Mesenchymal stem cell (in vitro differentiated cells and primary cell): ENCODE data around the gene POU2AF1.
A peak's percentile ranks its signal among the peaks of the same experiment; 100 is the strongest.

ENCODE experiments used
- DNase-seq: peaks from one replicate; pipeline ENCODE4 v3.0.0-alpha.2; 2013
- H2AFZ ChIP-seq: one replicate; pipeline ENCODE4 v1.6.1; 2013; ENCODE audit warnings: low read depth, mild to moderate bottlenecking, control low read depth, inconsistent platforms, low read length, moderate library complexity
- H2AK5ac ChIP-seq: 2 replicates; pipeline ENCODE4 v1.6.1; 2013; ENCODE audit warnings: low read length, moderate library complexity, mild to moderate bottlenecking, inconsistent platforms; ENCODE audit not compliant: severe bottlenecking
- H2BK120ac ChIP-seq: one replicate; pipeline ENCODE4 v1.6.1; 2013; ENCODE audit warnings: low read depth, mild to moderate bottlenecking, inconsistent platforms, low read length, moderate library complexity
- H2BK12ac ChIP-seq, 2 experiments: one replicate each; pipeline ENCODE4 v1.6.1; 2013; ENCODE audit warnings: inconsistent platforms in 2 of 2, low read length in 2 of 2, mild to moderate bottlenecking in 2 of 2, moderate library complexity in 2 of 2, control low read depth in 1 of 2
- H2BK15ac ChIP-seq: one replicate; pipeline ENCODE4 v1.6.1; 2013; ENCODE audit warnings: mild to moderate bottlenecking, low read depth, inconsistent platforms; ENCODE audit not compliant: poor library complexity, severe bottlenecking
- H2BK5ac ChIP-seq: 2 replicates; pipeline ENCODE4 v1.6.1; 2013; ENCODE audit warnings: low read depth, mild to moderate bottlenecking, low read length, control low read depth, inconsistent platforms; ENCODE audit not compliant: poor library complexity, severe bottlenecking
- H3K14ac ChIP-seq, 2 experiments: one replicate each; pipeline ENCODE4 v1.6.1; 2013; ENCODE audit warnings: inconsistent platforms in 2 of 2, low read length in 2 of 2, control low read depth in 1 of 2, mild to moderate bottlenecking in 1 of 2, moderate library complexity in 1 of 2
- H3K18ac ChIP-seq, 2 experiments: one replicate each; pipeline ENCODE4 v1.6.1; 2013; ENCODE audit warnings: inconsistent platforms in 2 of 2, low read length in 2 of 2, control low read depth in 1 of 2, low read depth in 1 of 2, mild to moderate bottlenecking in 1 of 2
- H3K23ac ChIP-seq, 2 experiments: one replicate each; pipeline ENCODE4 v1.6.1; 2013; ENCODE audit warnings: inconsistent platforms in 2 of 2, low read length in 2 of 2, mild to moderate bottlenecking in 2 of 2, moderate library complexity in 2 of 2, control low read depth in 1 of 2
- H3K27ac ChIP-seq: 2 replicates; pipeline ENCODE4 v1.5.1; 2013; ENCODE audit warnings: mild to moderate bottlenecking, moderate library complexity, low read length, control low read depth, inconsistent platforms; ENCODE audit not compliant: poor library complexity, severe bottlenecking
- H3K27me3 ChIP-seq, 2 experiments: 2 replicates each; pipeline versions ENCODE4 v1.6.1 to v1.7.0; 2013; ENCODE audit warnings: low read length in 2 of 2, mild to moderate bottlenecking in 2 of 2, moderate library complexity in 2 of 2, control low read depth in 1 of 2, inconsistent platforms in 1 of 2; ENCODE audit not compliant: control insufficient read depth in 1 of 2, insufficient read depth in 1 of 2
- H3K36me3 ChIP-seq, 2 experiments: 2 replicates each; pipeline versions ENCODE4 v1.6.1 to v1.7.0; 2013; ENCODE audit warnings: low read length in 2 of 2, control low read depth in 1 of 2, inconsistent platforms in 1 of 2, low read depth in 1 of 2, mild to moderate bottlenecking in 1 of 2; ENCODE audit not compliant: insufficient read depth in 2 of 2, control insufficient read depth in 1 of 2
- H3K4ac ChIP-seq, 2 experiments: one replicate each; pipeline ENCODE4 v1.6.1; 2013; ENCODE audit warnings: inconsistent platforms in 2 of 2, low read length in 2 of 2, mild to moderate bottlenecking in 2 of 2, moderate library complexity in 2 of 2, control low read depth in 1 of 2, low read depth in 1 of 2
- H3K4me1 ChIP-seq: 2 replicates; pipeline ENCODE4 v1.6.1; 2013; ENCODE audit warnings: low read depth, low read length, control low read depth; ENCODE audit not compliant: control insufficient read depth, insufficient read depth
- H3K4me2 ChIP-seq: 2 replicates; pipeline ENCODE4 v1.6.1; 2013; ENCODE audit warnings: low read length, mild to moderate bottlenecking, inconsistent platforms; ENCODE audit not compliant: poor library complexity, severe bottlenecking
- H3K4me3 ChIP-seq, 2 experiments: 2 replicates each; pipeline versions ENCODE4 v1.5.1 to v1.7.0; 2013; ENCODE audit warnings: low read length in 2 of 2, mild to moderate bottlenecking in 2 of 2, control low read depth in 1 of 2, low read depth in 1 of 2; ENCODE audit not compliant: insufficient read depth in 1 of 2
- H3K79me1 ChIP-seq: replicated peaks from 2 replicates; pipeline ENCODE4 v1.6.1; 2013; ENCODE audit warnings: mild to moderate bottlenecking, control low read depth, low read length, inconsistent platforms; ENCODE audit not compliant: poor library complexity, severe bottlenecking
- H3K9ac ChIP-seq: 2 replicates; pipeline ENCODE4 v1.7.0; 2013; ENCODE audit warnings: mild to moderate bottlenecking, low read length, moderate library complexity
- H3K9me3 ChIP-seq: 2 replicates; pipeline ENCODE4 v1.7.0; 2013; ENCODE audit warnings: mild to moderate bottlenecking, low read length; ENCODE audit not compliant: control insufficient read depth
- H4K8ac ChIP-seq: one replicate; pipeline ENCODE4 v1.6.1; 2013; ENCODE audit warnings: inconsistent platforms, mild to moderate bottlenecking, low read length, moderate library complexity
- H4K91ac ChIP-seq: one replicate; pipeline ENCODE4 v1.6.1; 2013; ENCODE audit warnings: mild to moderate bottlenecking, low read length, inconsistent platforms
- WGBS: methylation state at CpG from one replicate; pipeline ENCODE4 v1.1.7; 2013; ENCODE audit warnings: mixed read lengths; 5-methylcytosine and 5-hydroxymethylcytosine counted together

Gene POU2AF1

GRCh38 chr11:111408789-111409727 lies 30.0 kb upstream of the POU2AF1 start:
- Histone ChIP-seq H3K4me1 (no peaks in the 10 kb centered on the region), H4K8ac (no peak overlapping the region), H3K18ac (no peak overlapping the region), H2AK5ac (no peak overlapping the region), H2BK12ac (no peak overlapping the region), H3K4ac (no peak overlapping the region), H2BK5ac (no peak overlapping the region), H3K36me3 (no peaks in the 10 kb centered on the region), H3K4me3 (no peak overlapping the region), H3K4me2 (no peak overlapping the region), H3K27me3 (peaks cover 4 to 75% of the 10 kb centered on the region in 2 experiments), H4K91ac (no peak overlapping the region), H3K23ac (no peak overlapping the region), H2AFZ (no peak overlapping the region), H2BK120ac (no peak overlapping the region), H3K9me3 (peaks cover 3% of the 10 kb centered on the region), H2BK15ac (no peak overlapping the region), H3K27ac (no peak overlapping the region), H3K79me1 (no peaks in the 10 kb centered on the region), H3K14ac (no peak overlapping the region), H3K9ac (no peak overlapping the region)
- 72% methylated on average over 6 of the region's 6 CpGs for WGBS
- peak; percentile 10 for DNase-seq

GRCh38 chr11:111407652-111408051 lies 28.6 kb upstream of the POU2AF1 start:
- 81% methylated on average over 2 of the region's 2 CpGs for WGBS

GRCh38 chr11:111406589-111406988 lies 27.5 kb upstream of the POU2AF1 start:
- DNase-seq = no peak
- Histone ChIP-seq H3K36me3 (no peaks in the 10 kb centered on the region), H3K23ac (no peak overlapping the region), H3K18ac (no peak overlapping the region), H2BK5ac (no peak overlapping the region), H3K4me3 (no peak overlapping the region), H3K14ac (no peak overlapping the region), H3K79me1 (no peaks in the 10 kb centered on the region), H4K8ac (no peak overlapping the region), H4K91ac (no peak overlapping the region), H3K4ac (no peak overlapping the region), H3K9me3 (peaks cover 7% of the 10 kb centered on the region), H3K9ac (no peak overlapping the region), H3K4me1 (no peaks in the 10 kb centered on the region), H2AK5ac (no peak overlapping the region), H3K27me3 (peaks cover 0 to 71% of the 10 kb centered on the region in 2 experiments), H2AFZ (no peak overlapping the region), H2BK12ac (no peak overlapping the region), H2BK120ac (no peak overlapping the region), H3K4me2 (no peak overlapping the region), H2BK15ac (no peak overlapping the region), H3K27ac (no peak overlapping the region)
- 35% methylated on average over 1 of the region's 1 CpG for WGBS

More at GRCh38 chr11:111407652-111408051, 28.6 kb upstream of the POU2AF1 start:
- H2BK12ac ChIP-seq = no peak overlapping the region
- H2AK5ac ChIP-seq = no peak overlapping the region
- no peaks in the 10 kb centered on the region for H3K4me1 ChIP-seq
- no peak overlapping the region for H4K91ac ChIP-seq
- H3K18ac ChIP-seq = no peak overlapping the region
- H2BK5ac ChIP-seq = no peak overlapping the region
- H2BK120ac ChIP-seq = no peak overlapping the region
- no peak overlapping the region for H3K14ac ChIP-seq
- no peaks in the 10 kb centered on the region for H3K36me3 ChIP-seq
- peaks cover 0 to 71% of the 10 kb centered on the region in 2 experiments for H3K27me3 ChIP-seq
- no peak for DNase-seq
- no peak overlapping the region for H3K4me2 ChIP-seq
- H3K9me3 ChIP-seq = peaks cover 7% of the 10 kb centered on the region
- no peak overlapping the region for H3K4me3 ChIP-seq
- no peak overlapping the region for H2BK15ac ChIP-seq
- no peak overlapping the region for H3K23ac ChIP-seq
- H2AFZ ChIP-seq = no peak overlapping the region
- no peak overlapping the region for H3K27ac ChIP-seq
- H3K9ac ChIP-seq = no peak overlapping the region
- H4K8ac ChIP-seq = no peak overlapping the region
- no peak overlapping the region for H3K4ac ChIP-seq
- no peaks in the 10 kb centered on the region for H3K79me1 ChIP-seq

GRCh38 chr11:111406091-111406490 lies 27.0 kb upstream of the POU2AF1 start:
- WGBS = 75% methylated on average over 2 of the region's 2 CpGs
- H3K4me2 ChIP-seq = no peak overlapping the region
- no peak overlapping the region for H3K4me3 ChIP-seq
- no peaks in the 10 kb centered on the region for H3K36me3 ChIP-seq
- H4K8ac ChIP-seq = no peak overlapping the region
- no peak overlapping the region for H2BK15ac ChIP-seq
- H4K91ac ChIP-seq = no peak overlapping the region
- no peak overlapping the region for H3K9ac ChIP-seq
- H3K14ac ChIP-seq = no peak overlapping the region
- H3K4me1 ChIP-seq = no peaks in the 10 kb centered on the region
- no peak overlapping the region for H2AFZ ChIP-seq
- H3K23ac ChIP-seq = no peak overlapping the region
- no peak overlapping the region for H2AK5ac ChIP-seq
- peaks cover 0 to 66% of the 10 kb centered on the region in 2 experiments for H3K27me3 ChIP-seq
- H2BK12ac ChIP-seq = no peak overlapping the region
- no peak overlapping the region for H2BK120ac ChIP-seq
- no peak overlapping the region for H3K4ac ChIP-seq
- peaks cover 7% of the 10 kb centered on the region for H3K9me3 ChIP-seq
- H2BK5ac ChIP-seq = no peak overlapping the region
- no peak overlapping the region for H3K18ac ChIP-seq
- no peak for DNase-seq
- H3K79me1 ChIP-seq = no peaks in the 10 kb centered on the region
- no peak overlapping the region for H3K27ac ChIP-seq
